Measurements from ENCODE around the gene RDH12. TPM values are rescaled to one million over a fixed set of nuclear protein-coding genes. Genes with fewer than 3 reads are reported as not detected.

RDH12 gene
- total RNA-seq, 1 donor from 2014 or later = 1.3 TPM

DNA sequence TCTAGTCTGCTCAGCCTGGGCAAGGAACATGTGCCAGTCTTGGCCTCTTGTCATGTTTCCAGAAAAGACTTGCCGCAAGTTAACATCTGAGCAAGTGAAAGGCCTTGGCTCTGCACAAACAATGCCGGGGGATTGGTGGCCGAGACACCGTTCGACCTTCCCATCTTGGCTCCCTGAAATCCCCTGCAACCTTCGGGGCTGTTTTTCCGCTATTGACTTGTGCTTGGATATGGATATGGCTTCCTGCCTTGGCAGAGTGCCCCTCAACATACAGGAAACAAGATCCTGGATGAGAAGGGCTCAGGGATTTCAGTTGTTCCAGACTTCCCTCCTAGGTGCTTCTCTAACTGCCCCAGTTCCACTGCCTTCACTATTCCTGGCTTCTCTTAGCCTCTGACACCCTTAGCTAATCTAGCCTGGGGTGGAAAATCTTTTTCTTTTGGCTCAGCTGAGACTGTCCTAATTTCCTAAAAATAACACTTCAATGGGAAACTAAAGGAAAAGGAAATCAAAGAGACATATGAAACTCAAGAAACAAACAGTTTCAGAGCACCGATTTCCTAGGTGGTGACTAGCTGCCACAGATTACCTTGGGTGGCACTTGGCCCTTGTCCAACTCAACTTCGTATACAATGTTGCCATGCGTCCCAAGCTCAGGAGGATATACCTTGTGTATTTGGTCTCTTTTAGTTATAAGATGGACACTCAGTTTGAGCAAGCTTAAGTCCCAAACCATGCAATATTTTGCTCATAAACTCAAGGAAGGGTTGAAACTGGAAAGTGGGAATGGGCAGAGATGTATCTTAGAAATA is 33.9 kb downstream of the RDH12 start:
- H3K27ac ChIP-seq = no peak overlapping the region
- Mint-ChIP-seq H3K4me1 (no peaks in the 10 kb centered on the region), H3K9me3 (no peaks in the 10 kb centered on the region), H3K27me3 (ENCODE audit: insufficient read depth, low read depth) (peaks cover 6% of the 10 kb centered on the region), H3K36me3 (no peaks in the 10 kb centered on the region), H3K4me3 (no peak overlapping the region), H3K27ac (no peak overlapping the region)
- H3K4me3 ChIP-seq = no peak overlapping the region
- no peaks in the 10 kb centered on the region for H3K27me3 ChIP-seq
- H2AFZ ChIP-seq (replicated peaks) = no peak overlapping the region
- TF ChIP-seq, protein P1, sequence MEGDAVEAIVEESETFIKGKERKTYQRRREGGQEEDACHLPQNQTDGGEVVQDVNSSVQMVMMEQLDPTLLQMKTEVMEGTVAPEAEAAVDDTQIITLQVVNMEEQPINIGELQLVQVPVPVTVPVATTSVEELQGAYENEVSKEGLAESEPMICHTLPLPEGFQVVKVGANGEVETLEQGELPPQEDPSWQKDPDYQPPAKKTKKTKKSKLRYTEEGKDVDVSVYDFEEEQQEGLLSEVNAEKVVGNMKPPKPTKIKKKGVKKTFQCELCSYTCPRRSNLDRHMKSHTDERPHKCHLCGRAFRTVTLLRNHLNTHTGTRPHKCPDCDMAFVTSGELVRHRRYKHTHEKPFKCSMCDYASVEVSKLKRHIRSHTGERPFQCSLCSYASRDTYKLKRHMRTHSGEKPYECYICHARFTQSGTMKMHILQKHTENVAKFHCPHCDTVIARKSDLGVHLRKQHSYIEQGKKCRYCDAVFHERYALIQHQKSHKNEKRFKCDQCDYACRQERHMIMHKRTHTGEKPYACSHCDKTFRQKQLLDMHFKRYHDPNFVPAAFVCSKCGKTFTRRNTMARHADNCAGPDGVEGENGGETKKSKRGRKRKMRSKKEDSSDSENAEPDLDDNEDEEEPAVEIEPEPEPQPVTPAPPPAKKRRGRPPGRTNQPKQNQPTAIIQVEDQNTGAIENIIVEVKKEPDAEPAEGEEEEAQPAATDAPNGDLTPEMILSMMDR (IDR thresholded peaks at IDR 0.05) = no peak
- no peak for TF ChIP-seq EZH2 (IDR thresholded peaks at IDR 0.05)
- TF ChIP-seq EZH2phosphoT487 (IDR thresholded peaks at IDR 0.05) = no peak
- no peaks in the 10 kb centered on the region for H3K79me2 ChIP-seq (ENCODE audit: low read depth)
- no peaks in the 10 kb centered on the region for H4K20me1 ChIP-seq (ENCODE audit: low read depth)
- H3K4me1 ChIP-seq = no peaks in the 10 kb centered on the region
- H3F3A ChIP-seq (ENCODE audit: low read depth) = no peaks in the 10 kb centered on the region
- no peak for DNase-seq (ENCODE audit: low spot score)
- no peak overlapping the region for H3K9ac ChIP-seq
- no peak overlapping the region for H3K4me2 ChIP-seq
- no peaks in the 10 kb centered on the region for H3K9me3 ChIP-seq (ENCODE audit: low read depth)
- H3K36me3 ChIP-seq = no peaks in the 10 kb centered on the region

- H3K9ac ChIP-seq = no peak overlapping the region
- no peaks in the 10 kb centered on the region for H3K36me3 Mint-ChIP-seq
- no peak for DNase-seq (ENCODE audit: low spot score)
- H3K9me3 Mint-ChIP-seq = no peaks in the 10 kb centered on the region
- H4K20me1 ChIP-seq (ENCODE audit: low read depth) = no peaks in the 10 kb centered on the region
- no peaks in the 10 kb centered on the region for H3K4me1 ChIP-seq
- H3K27ac ChIP-seq = no peak overlapping the region
- H3K4me2 ChIP-seq = no peak overlapping the region
- H3K36me3 ChIP-seq = no peaks in the 10 kb centered on the region
- TF ChIP-seq, protein P1 (IDR thresholded peaks at IDR 0.05) = no peak
- no peak for TF ChIP-seq EZH2phosphoT487 (IDR thresholded peaks at IDR 0.05)
- TF ChIP-seq EZH2 (IDR thresholded peaks at IDR 0.05) = no peak
- no peaks in the 10 kb centered on the region for H3K27me3 ChIP-seq
- H3K4me3 Mint-ChIP-seq = no peak overlapping the region
- H3K4me1 Mint-ChIP-seq = no peaks in the 10 kb centered on the region
- H3K27ac Mint-ChIP-seq = no peak overlapping the region
- H3K79me2 ChIP-seq (ENCODE audit: low read depth) = no peaks in the 10 kb centered on the region
- no peaks in the 10 kb centered on the region for H3F3A ChIP-seq (ENCODE audit: low read depth)
- H3K9me3 ChIP-seq (ENCODE audit: low read depth) = no peaks in the 10 kb centered on the region
- H2AFZ ChIP-seq (replicated peaks) = no peak overlapping the region
- peaks cover 4% of the 10 kb centered on the region for H3K27me3 Mint-ChIP-seq (ENCODE audit: insufficient read depth, low read depth)
- H3K4me3 ChIP-seq = no peak overlapping the region
Observed at GRCh38 chr14:67736771-67737170, 35.1 kb downstream of the RDH12 start.

GRCh38 chr14:67738740-67739504 is 37.2 kb downstream of the RDH12 start:
- Histone ChIP-seq H3K79me2 (ENCODE audit: low read depth) (no peaks in the 10 kb centered on the region), H3K9me3 (ENCODE audit: low read depth) (no peaks in the 10 kb centered on the region), H4K20me1 (ENCODE audit: low read depth) (no peaks in the 10 kb centered on the region), H3K4me2 (no peak overlapping the region), H3K9ac (no peak overlapping the region), H3F3A (ENCODE audit: low read depth) (no peaks in the 10 kb centered on the region), H3K4me3 (no peak overlapping the region), H3K27me3 (no peaks in the 10 kb centered on the region), H2AFZ (replicated peaks) (no peak overlapping the region), H3K4me1 (no peaks in the 10 kb centered on the region), H3K27ac (no peak overlapping the region), H3K36me3 (no peaks in the 10 kb centered on the region)
- no peak overlapping the region for H3K4me3 Mint-ChIP-seq
- TF ChIP-seq, protein P1 (IDR thresholded peaks at IDR 0.05) = no peak
- no peak for TF ChIP-seq EZH2 (IDR thresholded peaks at IDR 0.05)
- H3K27ac Mint-ChIP-seq = no peak overlapping the region
- H3K9me3 Mint-ChIP-seq = no peaks in the 10 kb centered on the region
- peaks cover 4% of the 10 kb centered on the region for H3K27me3 Mint-ChIP-seq (ENCODE audit: insufficient read depth, low read depth)
- no peaks in the 10 kb centered on the region for H3K36me3 Mint-ChIP-seq
- DNase-seq (ENCODE audit: low spot score) = no peak
- no peaks in the 10 kb centered on the region for H3K4me1 Mint-ChIP-seq

Measured in neural progenitor cell (in vitro differentiated cells).